Spleen (tissue), 7 donors: ENCODE measurements around the gene STK24.

Experiments
- POLR2A ChIP-seq, 3 donors: fragments of 450-650 bp; IDR thresholded peaks; one replicate each; pipeline ENCODE4 v1.5.1; 2017; ENCODE audit warnings: antibody characterized with exemption in 3 of 3, mild to moderate bottlenecking in 1 of 3
- POLR2AphosphoS5 ChIP-seq, 3 donors: sonication (generic); formaldehyde crosslinking; IDR thresholded peaks; one replicate each; pipeline ENCODE4 v1.5.1; 2017; ENCODE audit warnings: antibody characterized with exemption in 3 of 3
- TF ChIP-seq, protein P1 (sequence below), 11 experiments: fragments of 200-600 bp in 7 of 11; fragments of 450-650 bp in 4 of 11; sonication (generic) in 4 of 11; IDR thresholded peaks in 8 of 11; conservative IDR thresholded peaks in 3 of 11; 1 replicate in 7 of 11; 2 replicates in 4 of 11; pipeline versions ENCODE4 v1.4.0 to v1.8.0; 2016 to 2021; ENCODE audit warnings: antibody characterized with exemption in 11 of 11, inconsistent platforms in 4 of 11, mild to moderate bottlenecking in 1 of 11
- donor health status: DM: no; HTN: no; CAD: no; lungs with moderate emphysema.
- donor health status: DM: no; HTN: no; CAD: no.
- donor health status: DM: no; HTN: no; CAD: no.

DNA sequence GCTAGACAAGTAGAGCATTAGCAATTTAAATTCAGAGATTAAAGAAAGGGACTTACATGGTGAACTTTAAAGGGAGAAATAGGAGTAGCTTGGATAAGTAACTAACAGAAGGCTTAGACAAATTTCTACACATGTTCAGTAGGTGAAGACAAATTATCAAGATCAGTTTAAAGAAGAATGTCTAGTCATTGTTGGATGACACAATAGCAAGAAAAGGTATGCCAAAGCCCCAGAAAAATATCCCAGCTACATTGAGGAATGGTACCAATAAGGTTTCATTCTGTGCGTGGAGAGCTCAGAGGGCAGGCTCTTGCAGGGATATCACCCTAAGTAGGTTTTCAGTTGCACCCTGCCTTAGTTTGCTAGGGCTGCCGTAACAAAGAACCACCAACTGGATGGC, 3.5 kb upstream of the STK24 start:
- TF ChIP-seq POLR2A (IDR thresholded peaks at IDR 0.05) = no peak
- TF ChIP-seq, protein P1, sequence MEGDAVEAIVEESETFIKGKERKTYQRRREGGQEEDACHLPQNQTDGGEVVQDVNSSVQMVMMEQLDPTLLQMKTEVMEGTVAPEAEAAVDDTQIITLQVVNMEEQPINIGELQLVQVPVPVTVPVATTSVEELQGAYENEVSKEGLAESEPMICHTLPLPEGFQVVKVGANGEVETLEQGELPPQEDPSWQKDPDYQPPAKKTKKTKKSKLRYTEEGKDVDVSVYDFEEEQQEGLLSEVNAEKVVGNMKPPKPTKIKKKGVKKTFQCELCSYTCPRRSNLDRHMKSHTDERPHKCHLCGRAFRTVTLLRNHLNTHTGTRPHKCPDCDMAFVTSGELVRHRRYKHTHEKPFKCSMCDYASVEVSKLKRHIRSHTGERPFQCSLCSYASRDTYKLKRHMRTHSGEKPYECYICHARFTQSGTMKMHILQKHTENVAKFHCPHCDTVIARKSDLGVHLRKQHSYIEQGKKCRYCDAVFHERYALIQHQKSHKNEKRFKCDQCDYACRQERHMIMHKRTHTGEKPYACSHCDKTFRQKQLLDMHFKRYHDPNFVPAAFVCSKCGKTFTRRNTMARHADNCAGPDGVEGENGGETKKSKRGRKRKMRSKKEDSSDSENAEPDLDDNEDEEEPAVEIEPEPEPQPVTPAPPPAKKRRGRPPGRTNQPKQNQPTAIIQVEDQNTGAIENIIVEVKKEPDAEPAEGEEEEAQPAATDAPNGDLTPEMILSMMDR (IDR thresholded peaks at IDR 0.05 in 8 of 11, conservative IDR thresholded peaks at IDR 0.05 in 3 of 11) = no peak
- TF ChIP-seq POLR2AphosphoS5 (IDR thresholded peaks at IDR 0.05) = no peak
